Endodermal cell (in vitro differentiated cells): ENCODE data around the gene RPS14. TPM values are rescaled to one million over a fixed set of nuclear protein-coding genes. Genes with fewer than 3 reads are reported as not detected.
A peak's percentile ranks its signal among the peaks of the same experiment; 100 is the strongest.

Experiments used
- DNase-seq: peaks from one replicate; pipeline ENCODE4 v3.0.0-alpha.2; 2017
- H3K27ac ChIP-seq: 2 replicates; pipeline ENCODE4 v1.5.1; 2013; ENCODE audit warnings: mild to moderate bottlenecking, low read depth, low read length, moderate library complexity
- H3K27me3 ChIP-seq: 2 replicates; pipeline ENCODE4 v1.6.1; 2013; ENCODE audit warnings: mild to moderate bottlenecking, low read length, moderate library complexity; ENCODE audit not compliant: insufficient read depth, control insufficient read depth, poor library complexity, severe bottlenecking
- H3K36me3 ChIP-seq: 2 replicates; pipeline ENCODE4 v1.7.0; 2013; ENCODE audit warnings: mild to moderate bottlenecking, low read length, moderate library complexity; ENCODE audit not compliant: control insufficient read depth, insufficient read depth
- H3K4me1 ChIP-seq: one replicate; pipeline ENCODE4 v1.7.0; 2013; ENCODE audit warnings: low read length; ENCODE audit not compliant: control insufficient read depth, insufficient read depth
- H3K4me3 ChIP-seq: 2 replicates; pipeline ENCODE4 v1.5.1; 2013; ENCODE audit warnings: mild to moderate bottlenecking, low read length, moderate library complexity
- H3K9ac ChIP-seq: 2 replicates; pipeline ENCODE4 v1.6.1; 2013; ENCODE audit warnings: mild to moderate bottlenecking, low read length, moderate library complexity; ENCODE audit not compliant: poor library complexity, severe bottlenecking; ENCODE audit errors: extremely low read depth
- H3K9me3 ChIP-seq: 2 replicates; pipeline ENCODE4 v1.6.1; 2013; ENCODE audit warnings: mild to moderate bottlenecking, low read length, moderate library complexity; ENCODE audit not compliant: control insufficient read depth
- H3K27ac Mint-ChIP-seq: 2 replicates; pipeline ENCODE4 v1.8.0; 2020; ENCODE audit warnings: mixed read lengths
- H3K27me3 Mint-ChIP-seq: 2 replicates; pipeline ENCODE4 v1.8.0; 2021; ENCODE audit warnings: mild to moderate bottlenecking, mixed read lengths; ENCODE audit not compliant: insufficient read depth
- H3K36me3 Mint-ChIP-seq: 2 replicates; pipeline ENCODE4 v1.8.0; 2020; ENCODE audit warnings: low read depth, mixed read lengths
- H3K4me1 Mint-ChIP-seq: 2 replicates; pipeline ENCODE4 v1.8.0; 2020; ENCODE audit warnings: mixed read lengths
- H3K4me3 Mint-ChIP-seq: 2 replicates; pipeline ENCODE4 v1.8.0; 2020; ENCODE audit warnings: mild to moderate bottlenecking, moderate library complexity, mixed read lengths
- H3K9me3 Mint-ChIP-seq: 2 replicates; pipeline ENCODE4 v1.8.0; 2020; ENCODE audit warnings: mild to moderate bottlenecking, mixed read lengths
- CTCF ChIP-seq: fragments of 200-600 bp; sonication (generic); conservative IDR thresholded peaks from 2 replicates; pipeline ENCODE4 v1.5.0; 2021; ENCODE audit warnings: antibody characterized with exemption, mild to moderate bottlenecking
- WGBS, 2 experiments: methylation state at CpG; one replicate each; pipeline versions ENCODE4 v1.1.5 to v1.1.7; 2013; ENCODE audit warnings: missing lambda C conversion rate in 2 of 2, mixed read lengths in 1 of 2; ENCODE audit not compliant: insufficient coverage in 1 of 2, insufficient read length in 1 of 2; 5-methylcytosine and 5-hydroxymethylcytosine counted together
- total RNA-seq, 2 donors: library from RNA; stranded (reverse); fragmentation: NEBNext Ultra II Directional in 1 of 2; extraction: Animal tissue kit (Norgen Biotek cat#: 25700) in 1 of 2; gene quantifications; 2 replicates in 1 of 2; 3 replicates in 1 of 2; pipeline ENCODE4 v1.2.1, GENCODE V29; 2021

Gene RPS14
- total RNA-seq, 2 donors from 2014 or later, result 2,313 to 2,316 TPM

GRCh38 chr5:150398722-150399523 is 50.6 kb downstream of the RPS14 start:
- peak; percentile 84 for DNase-seq
- peak; percentile 62 for TF ChIP-seq CTCF
- H3K36me3 Mint-ChIP-seq, result peaks cover 62% of the 10 kb centered on the region
- H3K4me3 ChIP-seq, result no peak overlapping the region
- H3K9me3 ChIP-seq, result no peaks in the 10 kb centered on the region
- H3K27me3 Mint-ChIP-seq, result no peaks in the 10 kb centered on the region
- H3K27ac ChIP-seq, result no peak overlapping the region
- H3K27ac Mint-ChIP-seq, result no peak overlapping the region
- no peak overlapping the region for H3K9ac ChIP-seq
- no peaks in the 10 kb centered on the region for H3K9me3 Mint-ChIP-seq
- H3K4me1 ChIP-seq, result no peaks in the 10 kb centered on the region
- no peaks in the 10 kb centered on the region for H3K4me1 Mint-ChIP-seq
- peaks cover 62% of the 10 kb centered on the region for H3K36me3 ChIP-seq
- 88 to 89% methylated on average over 5 to 12 of the region's 12 CpGs for WGBS, 2 experiments
- H3K27me3 ChIP-seq, result no peaks in the 10 kb centered on the region
- H3K4me3 Mint-ChIP-seq, result no peak overlapping the region

- TF ChIP-seq CTCF, result peak; percentile 59
- H3K27me3 ChIP-seq, result no peaks in the 10 kb centered on the region
- Mint-ChIP-seq H3K4me1 (no peaks in the 10 kb centered on the region), H3K36me3 (peaks cover 67% of the 10 kb centered on the region), H3K4me3 (no peak overlapping the region), H3K9me3 (no peaks in the 10 kb centered on the region), H3K27ac (no peak overlapping the region), H3K27me3 (no peaks in the 10 kb centered on the region)
- no peak overlapping the region for H3K27ac ChIP-seq
- no peaks in the 10 kb centered on the region for H3K4me1 ChIP-seq
- peaks cover 70% of the 10 kb centered on the region for H3K36me3 ChIP-seq
- DNase-seq, result no peak
- no peak overlapping the region for H3K9ac ChIP-seq
- no peak overlapping the region for H3K4me3 ChIP-seq
- 92 to 98% methylated on average over 11 to 13 of the region's 13 CpGs for WGBS, 2 experiments
- no peaks in the 10 kb centered on the region for H3K9me3 ChIP-seq
Observed at GRCh38 chr5:150397782-150398721, 51.5 kb downstream of the RPS14 start.

GRCh38 chr5:150397146-150397781 is 52.3 kb downstream of the RPS14 start:
- Histone ChIP-seq H3K4me1 (no peaks in the 10 kb centered on the region), H3K27me3 (no peaks in the 10 kb centered on the region), H3K9ac (no peak overlapping the region), H3K9me3 (no peaks in the 10 kb centered on the region), H3K4me3 (no peak overlapping the region), H3K36me3 (peaks cover 76% of the 10 kb centered on the region), H3K27ac (no peak overlapping the region)
- no peak for DNase-seq
- Mint-ChIP-seq H3K9me3 (no peaks in the 10 kb centered on the region), H3K27ac (no peak overlapping the region), H3K36me3 (peaks cover 67% of the 10 kb centered on the region), H3K4me1 (no peaks in the 10 kb centered on the region), H3K4me3 (no peak overlapping the region), H3K27me3 (no peaks in the 10 kb centered on the region)
- WGBS, 2 experiments, result 95 to 96% methylated on average over 11 to 14 of the region's 14 CpGs
- no peak for TF ChIP-seq CTCF
